WTC11 (cell line): ENCODE results near the gene PREX1. TPM values are rescaled to one million over a fixed set of nuclear protein-coding genes. Genes with fewer than 3 reads are reported as not detected.
"Not testable (repeated sequence)": the region's sequence is repeated elsewhere in the genome, so short reads cannot be mapped to it uniquely, and the experiment has no call there.

Experiments
- ATAC-seq: fragments of 200-7000 bp; cut with Tn5 transposase; 2 replicates; pipeline ENCODE4 v1.10.0; 2021; ENCODE audit warnings: mild to moderate bottlenecking, moderate library complexity
- CTCF ChIA-PET: fragments of 300-600 bp; sonication (Branson Sonifier 250); formaldehyde crosslinking; loops from one replicate; lab custom pipeline; 2021; ENCODE audit warnings: antibody characterized with exemption; lab: Charles Lee
- POLR2A ChIA-PET: fragments of 350-600 bp; sonication (Branson Sonifier 250); formaldehyde crosslinking; loops from one replicate; lab custom pipeline; 2021; ENCODE audit warnings: antibody characterized with exemption; lab: Charles Lee
- DNase-seq: peaks from one replicate; pipeline ENCODE4 v3.0.0; 2021; ENCODE audit warnings: low spot score
- H3K27ac Mint-ChIP-seq: 2 replicates; pipeline ENCODE4 v1.8.0; 2021; ENCODE audit warnings: mixed read lengths
- H3K27me3 Mint-ChIP-seq: 2 replicates; pipeline ENCODE4 v1.8.0; 2021; ENCODE audit warnings: low read depth, mild to moderate bottlenecking, moderate library complexity, mixed read lengths
- H3K36me3 Mint-ChIP-seq: 2 replicates; pipeline ENCODE4 v1.8.0; 2021; ENCODE audit warnings: mixed read lengths
- H3K4me1 Mint-ChIP-seq: 2 replicates; pipeline ENCODE4 v1.8.0; 2022; ENCODE audit warnings: mixed read lengths
- H3K4me3 Mint-ChIP-seq: 2 replicates; pipeline ENCODE4 v1.8.0; 2021; ENCODE audit warnings: mild to moderate bottlenecking, moderate library complexity, mixed read lengths
- H3K9me3 Mint-ChIP-seq: 2 replicates; pipeline ENCODE4 v1.8.0; 2021; ENCODE audit warnings: mixed read lengths
- CREM ChIP-seq: sonication (generic); formaldehyde crosslinking; IDR thresholded peaks from 2 replicates; pipeline ENCODE4 v1.8.1; 2022; ENCODE audit warnings: mild to moderate bottlenecking, missing genetic modification reagents, moderate library complexity
- ELF4 ChIP-seq: sonication (generic); formaldehyde crosslinking; IDR thresholded peaks from 2 replicates; pipeline ENCODE4 v1.8.1; 2022; ENCODE audit warnings: low read depth, mild to moderate bottlenecking, moderate library complexity, missing genetic modification reagents
- ESRRA ChIP-seq: sonication (generic); formaldehyde crosslinking; IDR thresholded peaks from 2 replicates; pipeline ENCODE4 v1.8.1; 2022; ENCODE audit warnings: mild to moderate bottlenecking, missing genetic modification reagents, borderline replicate concordance
- GRHL2 ChIP-seq: fragments of 250-450 bp; sonication (Bioruptor Pico); IDR thresholded peaks from 2 replicates; pipeline ENCODE4 v1.8.0; 2022; ENCODE audit warnings: mild to moderate bottlenecking, moderate library complexity; ENCODE audit not compliant: insufficient replicate concordance, severe bottlenecking
- IRF2 ChIP-seq: sonication (generic); formaldehyde crosslinking; IDR thresholded peaks from 2 replicates; pipeline ENCODE4 v1.8.0; 2022; ENCODE audit warnings: low read depth, missing genetic modification reagents, borderline replicate concordance
- JAZF1 ChIP-seq: fragments of 250-450 bp; sonication (Bioruptor Pico); IDR thresholded peaks from 2 replicates; pipeline ENCODE4 v1.9.0; 2021; ENCODE audit warnings: moderate library complexity, mild to moderate bottlenecking, inconsistent platforms
- KAT7 ChIP-seq: sonication (generic); formaldehyde crosslinking; IDR thresholded peaks from 2 replicates; pipeline ENCODE4 v1.8.1; 2023; ENCODE audit warnings: missing genetic modification reagents, mild to moderate bottlenecking, borderline replicate concordance
- NFATC4 ChIP-seq: fragments of 250-450 bp; sonication (Bioruptor Pico); IDR thresholded peaks from 2 replicates; pipeline ENCODE4 v1.9.0; 2021; ENCODE audit warnings: mild to moderate bottlenecking
- NFYB ChIP-seq: sonication (generic); formaldehyde crosslinking; conservative IDR thresholded peaks from 2 replicates; pipeline ENCODE4 v1.8.0; 2022; ENCODE audit warnings: low read depth, missing genetic modification reagents
- OVOL2 ChIP-seq: fragments of 250-450 bp; sonication (Bioruptor Pico); IDR thresholded peaks from 2 replicates; pipeline ENCODE4 v1.9.0; 2021; ENCODE audit warnings: mild to moderate bottlenecking, borderline replicate concordance
- ZNF138 ChIP-seq: sonication (generic); formaldehyde crosslinking; conservative IDR thresholded peaks from 2 replicates; pipeline ENCODE4 v1.8.1; 2022; ENCODE audit warnings: mild to moderate bottlenecking, moderate library complexity, missing genetic modification reagents
- ZNF317 ChIP-seq: sonication (generic); formaldehyde crosslinking; IDR thresholded peaks from 2 replicates; pipeline ENCODE4 v1.8.1; 2023; ENCODE audit warnings: low read depth, mild to moderate bottlenecking, moderate library complexity, missing genetic modification reagents, borderline replicate concordance
- ZNF671 ChIP-seq: fragments of 250-450 bp; sonication (Bioruptor Pico); IDR thresholded peaks from 2 replicates; pipeline ENCODE4 v1.8.0; 2021; ENCODE audit warnings: mild to moderate bottlenecking
- total RNA-seq: library from RNA; stranded (reverse); gene quantifications from 3 replicates; pipeline ENCODE4 v1.2.3, GENCODE V29; 2021
- TF ChIP-seq, protein P1 (sequence below): sonication (generic); formaldehyde crosslinking; conservative IDR thresholded peaks from 2 replicates; pipeline ENCODE4 v1.8.1; 2023; ENCODE audit warnings: mild to moderate bottlenecking, low read depth, missing genetic modification reagents, moderate library complexity
- TF ChIP-seq, protein P2 (sequence below): sonication (generic); formaldehyde crosslinking; IDR thresholded peaks from 2 replicates; pipeline ENCODE4 v1.8.1; 2022; ENCODE audit warnings: mild to moderate bottlenecking, missing genetic modification reagents, moderate library complexity, borderline replicate concordance
- TF ChIP-seq, protein P3 (sequence below): sonication (generic); formaldehyde crosslinking; IDR thresholded peaks from 2 replicates; pipeline ENCODE4 v1.8.0; 2023; ENCODE audit warnings: missing genetic modification reagents

PREX1 gene
- total RNA-seq, 1 experiment from 2014 or later, result 17.3 TPM

DNA sequence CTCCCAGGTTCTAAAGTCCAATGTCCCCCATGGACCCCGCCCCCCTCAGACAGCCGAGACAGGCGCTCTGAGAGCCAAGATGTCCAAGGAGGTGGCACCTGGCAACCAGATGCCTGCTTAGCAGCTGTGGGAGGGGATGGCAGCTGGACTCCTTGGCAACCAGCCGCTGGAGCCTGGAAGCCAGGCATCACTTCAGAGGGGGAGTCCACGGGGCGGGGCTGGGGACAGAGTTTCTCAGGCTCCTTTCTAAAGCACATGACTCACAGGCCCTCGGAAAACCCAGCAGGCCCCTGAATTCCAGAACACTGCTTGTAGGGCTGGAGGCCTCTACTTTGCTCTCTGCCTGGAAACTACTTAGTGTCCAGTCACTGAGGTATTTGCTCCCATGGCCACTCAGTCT is 51.5 kb downstream of the PREX1 start:
- DNase-seq, result no peak
- TF ChIP-seq, protein P1, sequence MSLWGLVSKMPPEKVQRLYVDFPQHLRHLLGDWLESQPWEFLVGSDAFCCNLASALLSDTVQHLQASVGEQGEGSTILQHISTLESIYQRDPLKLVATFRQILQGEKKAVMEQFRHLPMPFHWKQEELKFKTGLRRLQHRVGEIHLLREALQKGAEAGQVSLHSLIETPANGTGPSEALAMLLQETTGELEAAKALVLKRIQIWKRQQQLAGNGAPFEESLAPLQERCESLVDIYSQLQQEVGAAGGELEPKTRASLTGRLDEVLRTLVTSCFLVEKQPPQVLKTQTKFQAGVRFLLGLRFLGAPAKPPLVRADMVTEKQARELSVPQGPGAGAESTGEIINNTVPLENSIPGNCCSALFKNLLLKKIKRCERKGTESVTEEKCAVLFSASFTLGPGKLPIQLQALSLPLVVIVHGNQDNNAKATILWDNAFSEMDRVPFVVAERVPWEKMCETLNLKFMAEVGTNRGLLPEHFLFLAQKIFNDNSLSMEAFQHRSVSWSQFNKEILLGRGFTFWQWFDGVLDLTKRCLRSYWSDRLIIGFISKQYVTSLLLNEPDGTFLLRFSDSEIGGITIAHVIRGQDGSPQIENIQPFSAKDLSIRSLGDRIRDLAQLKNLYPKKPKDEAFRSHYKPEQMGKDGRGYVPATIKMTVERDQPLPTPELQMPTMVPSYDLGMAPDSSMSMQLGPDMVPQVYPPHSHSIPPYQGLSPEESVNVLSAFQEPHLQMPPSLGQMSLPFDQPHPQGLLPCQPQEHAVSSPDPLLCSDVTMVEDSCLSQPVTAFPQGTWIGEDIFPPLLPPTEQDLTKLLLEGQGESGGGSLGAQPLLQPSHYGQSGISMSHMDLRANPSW (CRISPR knock-in tag), result no peak
- no peak for TF ChIP-seq GRHL2
- H3K9me3 Mint-ChIP-seq, result peaks cover 31% of the 10 kb centered on the region
- ATAC-seq, result no peak
- peaks cover 22% of the 10 kb centered on the region for H3K36me3 Mint-ChIP-seq
- no peak overlapping the region for H3K27ac Mint-ChIP-seq
- CTCF ChIA-PET, result no interaction called here
- H3K4me1 Mint-ChIP-seq, result no peaks in the 10 kb centered on the region; the same call in 1 of the 2 replicates
- POLR2A ChIA-PET, result no interaction called here
- H3K4me3 Mint-ChIP-seq, result no peak overlapping the region
- peaks cover 6% of the 10 kb centered on the region; the same call in 1 of the 2 replicates for H3K27me3 Mint-ChIP-seq

DNA sequence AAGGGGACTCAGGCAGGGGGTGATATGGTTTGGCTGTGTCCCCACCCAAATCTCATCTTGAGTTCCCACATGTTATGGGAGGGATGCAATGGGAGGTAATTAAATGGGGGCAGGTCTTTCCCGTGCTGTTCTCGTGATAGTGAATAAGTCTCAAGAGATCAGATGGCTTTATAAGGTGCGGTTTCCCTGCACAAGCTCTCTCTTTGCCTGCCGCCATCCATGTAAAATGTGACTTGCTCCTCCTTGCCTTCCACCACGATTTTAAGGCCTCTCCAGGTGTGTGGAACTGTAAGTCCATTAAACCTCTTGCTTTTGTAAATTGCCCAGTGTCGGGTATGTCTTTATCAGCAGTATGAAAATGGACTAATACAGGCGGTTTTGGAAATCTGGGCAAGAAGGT is 52.3 kb downstream of the PREX1 start:
- H3K4me1 Mint-ChIP-seq, CTCF ChIA-PET, DNase-seq, H3K27ac Mint-ChIP-seq, H3K27me3 Mint-ChIP-seq, ATAC-seq, H3K4me3 Mint-ChIP-seq: not testable (repeated sequence)
- Mint-ChIP-seq H3K9me3 (peaks cover 31% of the 10 kb centered on the region), H3K36me3 (peaks cover 22% of the 10 kb centered on the region)
- POLR2A ChIA-PET, result interaction anchor here (1.1 kb wide), 1 partner anchor 13 kb away, joined by 3 read pairs; no protein-coding TSS in a partner anchor

DNA sequence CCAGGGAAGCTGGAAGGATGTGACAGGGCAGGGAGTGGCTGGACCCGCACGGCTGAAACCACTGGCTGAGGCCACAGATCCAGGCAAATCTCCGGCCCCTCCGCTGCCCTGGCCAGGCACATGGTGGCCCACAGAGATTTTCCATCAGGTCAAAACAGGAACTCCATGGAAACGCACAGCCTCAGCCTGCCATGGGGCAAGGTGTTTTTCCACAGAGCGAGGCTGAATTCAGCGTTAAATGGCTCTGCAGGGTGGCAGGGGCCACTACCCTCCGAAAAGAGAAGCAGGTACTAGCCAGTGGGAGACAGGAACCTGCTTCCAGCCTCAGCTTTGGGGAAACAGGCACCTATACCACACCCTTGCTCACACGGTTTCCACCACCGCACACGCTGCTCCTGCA is 53.1 kb downstream of the PREX1 start:
- DNase-seq, result no peak
- no peak for TF ChIP-seq CREM (CRISPR knock-in tag)
- TF ChIP-seq JAZF1, result no peak
- TF ChIP-seq ZNF138 (CRISPR knock-in tag), result no peak
- TF ChIP-seq, protein P2, sequence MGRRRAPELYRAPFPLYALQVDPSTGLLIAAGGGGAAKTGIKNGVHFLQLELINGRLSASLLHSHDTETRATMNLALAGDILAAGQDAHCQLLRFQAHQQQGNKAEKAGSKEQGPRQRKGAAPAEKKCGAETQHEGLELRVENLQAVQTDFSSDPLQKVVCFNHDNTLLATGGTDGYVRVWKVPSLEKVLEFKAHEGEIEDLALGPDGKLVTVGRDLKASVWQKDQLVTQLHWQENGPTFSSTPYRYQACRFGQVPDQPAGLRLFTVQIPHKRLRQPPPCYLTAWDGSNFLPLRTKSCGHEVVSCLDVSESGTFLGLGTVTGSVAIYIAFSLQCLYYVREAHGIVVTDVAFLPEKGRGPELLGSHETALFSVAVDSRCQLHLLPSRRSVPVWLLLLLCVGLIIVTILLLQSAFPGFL (CRISPR knock-in tag), result no peak
- no peak for TF ChIP-seq IRF2 (CRISPR knock-in tag)
- TF ChIP-seq OVOL2 (CRISPR knock-in tag), result no peak
- TF ChIP-seq ELF4 (CRISPR knock-in tag), result no peak
- TF ChIP-seq ZNF317 (CRISPR knock-in tag), result no peak
- TF ChIP-seq ESRRA, result no peak
- TF ChIP-seq ZNF671 (CRISPR knock-in tag), result no peak
- TF ChIP-seq, protein P3, sequence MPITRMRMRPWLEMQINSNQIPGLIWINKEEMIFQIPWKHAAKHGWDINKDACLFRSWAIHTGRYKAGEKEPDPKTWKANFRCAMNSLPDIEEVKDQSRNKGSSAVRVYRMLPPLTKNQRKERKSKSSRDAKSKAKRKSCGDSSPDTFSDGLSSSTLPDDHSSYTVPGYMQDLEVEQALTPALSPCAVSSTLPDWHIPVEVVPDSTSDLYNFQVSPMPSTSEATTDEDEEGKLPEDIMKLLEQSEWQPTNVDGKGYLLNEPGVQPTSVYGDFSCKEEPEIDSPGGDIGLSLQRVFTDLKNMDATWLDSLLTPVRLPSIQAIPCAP (CRISPR knock-in tag), result no peak
- no peak for TF ChIP-seq KAT7 (CRISPR knock-in tag)
- no peak for TF ChIP-seq NFATC4 (CRISPR knock-in tag)
- TF ChIP-seq NFYB, result no peak
- peaks cover 10% of the 10 kb centered on the region for H3K4me1 Mint-ChIP-seq
- H3K27ac Mint-ChIP-seq, result no peak overlapping the region
- CTCF ChIA-PET, result interaction anchor here (0.9 kb wide), 1 partner anchor 117 kb away, joined by 3 read pairs; no protein-coding TSS in a partner anchor
- H3K36me3 Mint-ChIP-seq, result peaks cover 20% of the 10 kb centered on the region
- POLR2A ChIA-PET, result interaction anchor here (1.1 kb wide), 1 partner anchor 14 kb away, joined by 3 read pairs; no protein-coding TSS in a partner anchor
- H3K9me3 Mint-ChIP-seq, result peaks cover 28% of the 10 kb centered on the region
- no peak overlapping the region for H3K4me3 Mint-ChIP-seq
- peaks cover 6% of the 10 kb centered on the region; the same call in 1 of the 2 replicates for H3K27me3 Mint-ChIP-seq
- no peak for ATAC-seq
